ENCODE results near the gene CHST8.
"Not testable (repeated sequence)": the region's sequence is repeated elsewhere in the genome, so short reads cannot be mapped to it uniquely, and the experiment has no call there.

CHST8 gene

GRCh38 chr19:33621811-33622504 lies at the start of gene CHST8:
Gene CHST8 (plus strand): TSS chr19:33621953. CDS start chr19:33689262, 67,309 bp downstream.
- H3K4me3 Mint-ChIP-seq: no peak within 1 kb of the TSS
- H3K9me3 Mint-ChIP-seq: no peaks in the 10 kb centered on the region
- DNase-seq (ENCODE audit: low spot score in 2 of 2): no peak
- no peaks in the 10 kb centered on the region for H3K4me1 Mint-ChIP-seq
- no peak within 1 kb of the TSS for H3K27ac Mint-ChIP-seq
- ATAC-seq: no peak
- no peaks in the 10 kb centered on the region for H3K36me3 Mint-ChIP-seq

DNA sequence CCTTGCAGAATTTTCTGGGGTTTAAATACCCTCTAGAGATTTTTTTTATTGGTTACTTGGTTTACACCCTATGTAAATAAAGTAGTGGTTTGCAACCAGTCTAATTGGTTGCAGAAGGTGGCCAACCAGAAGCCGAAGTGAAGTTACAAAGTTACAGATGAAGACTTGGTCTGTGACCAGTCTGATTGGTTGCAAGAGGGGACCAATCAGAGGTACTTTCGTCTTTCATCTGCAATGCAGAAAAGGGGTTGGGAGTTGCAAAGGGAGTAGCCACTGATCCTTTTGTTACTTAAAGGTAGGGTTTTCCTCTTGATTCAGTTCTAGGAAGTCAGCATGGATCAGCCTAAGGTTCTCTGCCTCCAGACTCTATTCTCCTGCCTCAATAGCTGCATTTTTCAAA lies 48.8 kb upstream of the CHST8 start:
- Mint-ChIP-seq H3K9me3 (peaks cover 5% of the 10 kb centered on the region), H3K4me3 (no peak overlapping the region), H3K4me1 (no peaks in the 10 kb centered on the region), H3K36me3 (no peaks in the 10 kb centered on the region), H3K27ac (no peak overlapping the region)
- ATAC-seq (no peak), DNase-seq (ENCODE audit: low spot score in 2 of 2) (no peak)

DNA sequence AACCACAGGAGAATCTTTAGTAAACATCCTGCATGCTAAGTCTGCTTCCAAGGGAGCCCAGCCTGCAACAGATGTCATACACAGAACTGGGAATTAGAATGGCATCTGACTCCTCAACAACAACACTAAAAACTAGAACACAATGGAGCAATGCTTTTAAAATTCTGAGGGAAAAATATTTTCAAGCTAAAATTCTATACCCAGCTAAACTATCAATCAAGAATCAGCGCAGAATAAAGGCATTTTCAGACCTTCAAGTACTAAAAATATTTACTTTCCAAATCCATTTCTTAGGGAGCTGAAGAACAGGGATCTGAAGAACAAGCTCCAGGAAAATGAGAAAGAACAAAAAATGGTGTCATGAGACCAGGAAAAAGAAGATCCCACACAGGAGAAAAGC lies 46.9 kb upstream of the CHST8 start:
- H3K27ac Mint-ChIP-seq: no peak overlapping the region
- peaks cover 5% of the 10 kb centered on the region for H3K9me3 Mint-ChIP-seq
- no peaks in the 10 kb centered on the region for H3K4me1 Mint-ChIP-seq
- DNase-seq (ENCODE audit: low spot score in 2 of 2): no peak
- no peak overlapping the region for H3K4me3 Mint-ChIP-seq
- no peak for ATAC-seq
- no peaks in the 10 kb centered on the region for H3K36me3 Mint-ChIP-seq

DNA sequence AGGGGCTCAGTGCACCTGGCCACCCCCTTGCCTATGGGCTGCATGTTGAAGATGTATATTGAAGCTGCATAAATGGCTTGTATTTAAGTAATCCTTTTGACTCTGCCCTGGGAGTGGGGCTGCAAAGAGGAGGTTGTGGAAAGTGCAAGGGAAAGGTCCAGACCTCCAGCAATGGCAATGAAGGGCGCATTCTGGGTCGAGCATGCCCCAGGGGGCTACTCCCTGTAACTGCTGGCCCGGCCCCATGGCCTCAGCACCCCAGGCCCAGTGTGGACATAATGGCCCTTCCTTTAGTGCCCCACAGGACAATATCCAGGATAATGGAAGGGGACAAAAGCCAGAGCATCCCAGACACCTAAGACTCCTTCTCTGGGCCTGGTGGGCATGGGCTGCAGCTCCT lies 43.1 kb upstream of the CHST8 start:
- DNase-seq (ENCODE audit: low spot score in 2 of 2) (no peak), ATAC-seq (no peak)
- H3K36me3 Mint-ChIP-seq: no peaks in the 10 kb centered on the region
- no peaks in the 10 kb centered on the region for H3K4me1 Mint-ChIP-seq
- peaks cover 5% of the 10 kb centered on the region for H3K9me3 Mint-ChIP-seq
- H3K27ac Mint-ChIP-seq: no peak overlapping the region
- H3K4me3 Mint-ChIP-seq: no peak overlapping the region

GRCh38 chr19:33580026-33580644 lies 41.6 kb upstream of the CHST8 start:
- H3K36me3 Mint-ChIP-seq: no peaks in the 10 kb centered on the region
- H3K9me3 Mint-ChIP-seq: no peaks in the 10 kb centered on the region
- no peak overlapping the region for H3K4me3 Mint-ChIP-seq
- DNase-seq (ENCODE audit: low spot score in 2 of 2): no peak
- no peaks in the 10 kb centered on the region for H3K4me1 Mint-ChIP-seq
- ATAC-seq: no peak
- no peak overlapping the region for H3K27ac Mint-ChIP-seq

DNA sequence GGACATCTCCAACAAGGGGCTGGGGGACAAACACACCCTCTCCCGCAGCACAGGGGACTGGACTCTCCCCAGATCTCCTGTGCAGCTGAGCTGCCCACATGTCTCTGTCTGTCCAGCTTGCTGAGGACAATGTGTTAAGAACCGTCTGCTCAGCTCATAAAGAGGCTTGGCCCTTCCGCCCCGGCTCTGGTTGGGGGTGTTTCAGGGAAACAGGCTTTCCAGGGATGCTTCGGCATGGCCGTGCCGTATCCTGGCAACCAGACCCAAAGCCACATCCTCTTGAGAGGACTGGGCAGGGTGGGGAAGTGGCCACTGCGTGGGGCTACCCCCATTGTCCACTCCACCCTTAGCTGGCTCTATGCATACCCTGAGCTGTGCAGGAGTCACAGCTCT lies 41.1 kb upstream of the CHST8 start:
- ATAC-seq: no peak
- Mint-ChIP-seq H3K4me1 (no peaks in the 10 kb centered on the region), H3K4me3 (no peak overlapping the region)

GRCh38 chr19:33582914-33583313 lies 38.8 kb upstream of the CHST8 start:
- no peaks in the 10 kb centered on the region for H3K36me3 Mint-ChIP-seq
- H3K4me3 Mint-ChIP-seq: no peak overlapping the region
- no peak for ATAC-seq
- H3K27ac Mint-ChIP-seq: no peak overlapping the region
- peaks cover 6% of the 10 kb centered on the region for H3K9me3 Mint-ChIP-seq
- no peaks in the 10 kb centered on the region for H3K4me1 Mint-ChIP-seq
- no peak for DNase-seq (ENCODE audit: low spot score in 2 of 2)

More for the DNA sequence above, 41.1 kb upstream of the CHST8 start:
- no peaks in the 10 kb centered on the region for H3K9me3 Mint-ChIP-seq
- no peak for DNase-seq (ENCODE audit: low spot score in 2 of 2)
- H3K36me3 Mint-ChIP-seq: no peaks in the 10 kb centered on the region
- H3K27ac Mint-ChIP-seq: no peak overlapping the region

DNA sequence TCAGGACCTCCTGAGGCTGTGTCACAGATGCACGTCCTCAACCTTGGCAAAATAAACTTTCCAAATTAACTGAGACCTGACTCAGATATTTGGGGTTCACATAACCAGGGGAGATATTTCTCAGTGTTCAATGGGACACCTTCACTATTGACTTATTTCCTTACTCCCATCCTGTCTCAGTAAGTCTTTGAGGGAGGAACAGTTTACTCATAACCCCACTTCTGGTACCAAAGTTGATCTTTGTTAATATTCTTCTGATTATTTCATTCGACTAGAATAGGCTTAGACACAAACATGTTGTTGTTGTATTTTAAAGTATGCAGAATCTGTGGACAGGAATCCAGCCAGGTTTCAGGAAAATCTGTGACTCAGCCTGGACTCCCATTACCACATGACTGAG lies 34.6 kb upstream of the CHST8 start:
- DNase-seq (ENCODE audit: low spot score in 2 of 2): no peak
- no peak for ATAC-seq
- Mint-ChIP-seq H3K9me3 (peaks cover 6% of the 10 kb centered on the region), H3K4me1 (no peaks in the 10 kb centered on the region), H3K4me3 (no peak overlapping the region), H3K36me3 (no peaks in the 10 kb centered on the region), H3K27ac (no peak overlapping the region)

GRCh38 chr19:33590224-33590623 lies 31.5 kb upstream of the CHST8 start:
- no peak for ATAC-seq
- no peak for DNase-seq (ENCODE audit: low spot score in 2 of 2)
- Mint-ChIP-seq H3K36me3 (no peaks in the 10 kb centered on the region), H3K4me3 (no peak overlapping the region), H3K4me1 (no peaks in the 10 kb centered on the region), H3K9me3 (peaks cover 6% of the 10 kb centered on the region), H3K27ac (no peak overlapping the region)

- Mint-ChIP-seq H3K9me3 (peaks cover 2% of the 10 kb centered on the region), H3K36me3 (no peaks in the 10 kb centered on the region), H3K4me1 (no peaks in the 10 kb centered on the region)
Measured at GRCh38 chr19:33595783-33596182, 26.0 kb upstream of the CHST8 start.

DNA sequence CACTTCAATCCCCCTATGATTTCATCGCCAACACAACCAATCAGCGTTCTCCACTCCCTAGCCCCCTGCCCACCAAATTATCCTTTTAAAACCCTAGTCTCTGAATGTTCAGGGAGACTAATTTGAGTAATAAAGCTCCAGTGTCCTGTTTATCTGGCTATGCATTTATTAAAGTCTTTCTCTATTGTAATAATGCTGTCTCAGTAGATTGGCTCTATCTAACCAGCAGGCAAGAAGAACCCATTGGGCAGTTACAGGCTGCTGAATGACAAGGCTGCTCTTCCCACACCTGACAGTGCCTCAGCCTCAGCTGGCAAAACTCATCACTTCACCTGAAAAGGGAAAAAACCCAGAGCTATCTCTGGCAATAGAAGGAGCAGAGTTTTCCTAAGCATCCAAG lies 20.2 kb upstream of the CHST8 start:
- ATAC-seq (no peak), DNase-seq (ENCODE audit: low spot score in 2 of 2) (no peak)
- no peak overlapping the region for H3K27ac Mint-ChIP-seq
- no peak overlapping the region for H3K4me3 Mint-ChIP-seq
- no peaks in the 10 kb centered on the region for H3K4me1 Mint-ChIP-seq
- H3K9me3 Mint-ChIP-seq: peaks cover 14% of the 10 kb centered on the region
- H3K36me3 Mint-ChIP-seq: no peaks in the 10 kb centered on the region

More at GRCh38 chr19:33595783-33596182, 26.0 kb upstream of the CHST8 start:
- Mint-ChIP-seq H3K27ac (no peak overlapping the region), H3K4me3 (no peak overlapping the region)
- ATAC-seq (no peak), DNase-seq (ENCODE audit: low spot score in 2 of 2) (no peak)

DNA sequence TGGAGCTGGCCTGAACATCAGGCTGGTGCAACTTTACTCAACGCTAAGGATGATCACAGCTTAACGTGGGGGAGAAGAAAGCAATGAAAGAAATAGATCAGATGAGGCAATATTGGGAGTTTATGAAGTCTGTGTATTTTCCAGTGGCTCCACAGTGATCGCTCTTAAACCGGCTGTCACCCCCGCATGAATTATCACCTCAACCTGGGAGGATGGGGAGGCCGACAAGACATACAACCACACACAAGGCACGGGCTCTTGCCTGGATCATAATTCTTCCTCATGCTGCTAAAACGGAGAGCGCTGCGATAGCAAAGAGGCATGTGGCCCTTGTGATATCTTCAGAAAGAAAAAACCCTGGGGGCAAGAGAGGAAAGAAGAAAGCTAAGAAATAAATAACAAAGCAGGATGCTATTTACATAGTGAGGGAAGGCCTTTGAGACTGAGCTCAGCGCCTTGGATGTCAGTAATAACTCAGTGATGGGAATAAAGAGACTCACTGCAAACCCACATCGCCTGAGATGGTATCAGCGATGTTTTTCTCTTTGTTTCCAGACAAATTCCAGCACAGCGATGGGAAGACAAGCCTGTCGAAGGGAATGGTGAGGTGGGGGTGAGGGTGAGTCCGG lies 19.1 kb upstream of the CHST8 start:
- no peak overlapping the region for H3K27ac Mint-ChIP-seq
- H3K4me1 Mint-ChIP-seq: no peaks in the 10 kb centered on the region
- H3K36me3 Mint-ChIP-seq: no peaks in the 10 kb centered on the region
- peaks cover 14% of the 10 kb centered on the region for H3K9me3 Mint-ChIP-seq
- no peak overlapping the region for H3K4me3 Mint-ChIP-seq
- DNase-seq (ENCODE audit: low spot score in 2 of 2) (no peak), ATAC-seq (no peak)

DNA sequence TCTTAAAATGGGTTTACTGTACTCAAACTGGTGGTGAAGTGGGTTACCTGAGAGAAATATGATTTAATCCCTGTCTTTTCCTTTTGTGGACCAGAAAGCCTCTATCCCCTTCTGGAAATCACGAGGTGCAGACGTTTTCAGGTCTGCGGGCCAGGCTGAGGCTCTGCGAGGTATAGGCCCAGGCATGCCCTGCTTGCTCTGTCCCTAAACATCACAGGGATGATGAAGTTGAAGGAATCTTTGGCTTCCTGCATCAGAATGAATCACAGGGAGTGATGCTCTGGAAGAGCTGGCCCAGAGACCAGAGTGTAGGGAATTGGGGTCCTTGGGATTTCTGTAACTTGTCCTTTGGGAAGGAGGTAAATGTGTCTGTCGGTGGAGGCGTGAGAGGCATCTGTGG lies 18.4 kb upstream of the CHST8 start:
- Mint-ChIP-seq H3K4me3 (no peak overlapping the region), H3K36me3 (no peaks in the 10 kb centered on the region), H3K9me3 (peaks cover 14% of the 10 kb centered on the region), H3K27ac (no peak overlapping the region), H3K4me1 (no peaks in the 10 kb centered on the region)
- no peak for ATAC-seq
- no peak for DNase-seq (ENCODE audit: low spot score in 2 of 2)

GRCh38 chr19:33604651-33605050 lies 17.1 kb upstream of the CHST8 start:
- no peak for ATAC-seq
- Mint-ChIP-seq H3K4me3 (no peak overlapping the region), H3K36me3 (no peaks in the 10 kb centered on the region), H3K4me1 (no peaks in the 10 kb centered on the region), H3K9me3 (peaks cover 17% of the 10 kb centered on the region), H3K27ac (no peak overlapping the region)
- DNase-seq (ENCODE audit: low spot score in 2 of 2): no peak

GRCh38 chr19:33605803-33606295 lies 15.9 kb upstream of the CHST8 start:
- not testable (repeated sequence) for H3K4me3 Mint-ChIP-seq; H3K4me1 Mint-ChIP-seq; ATAC-seq; H3K27ac Mint-ChIP-seq; H3K36me3 Mint-ChIP-seq; DNase-seq (ENCODE audit: low spot score in 2 of 2)
- H3K9me3 Mint-ChIP-seq: peaks cover 15% of the 10 kb centered on the region

- Mint-ChIP-seq H3K27ac (no peak overlapping the region), H3K9me3 (peaks cover 11% of the 10 kb centered on the region), H3K4me1 (no peaks in the 10 kb centered on the region), H3K36me3 (no peaks in the 10 kb centered on the region), H3K4me3 (no peak overlapping the region)
- DNase-seq (ENCODE audit: low spot score in 2 of 2): no peak
- ATAC-seq: no peak
Measured at GRCh38 chr19:33606556-33606955, 15.2 kb upstream of the CHST8 start.

All from stimulated activated effector memory CD8-positive, alpha-beta T cell treated with anti-CD3 and anti-CD28 coated beads, Interleukin-12 subunit alpha, Interleukin-12 subunit beta, amount 100 ng/mL, for 72 hours (primary cell).